IMR-90 (cell line): Measurements from ENCODE around the gene CRYGS. TPM values are rescaled to one million over a fixed set of nuclear protein-coding genes. Genes with fewer than 3 reads are reported as not detected.

Experiments
- ATAC-seq: fragments of 200-7000 bp; cut with Tn5 transposase; 2 replicates; pipeline ENCODE4 v1.9.1; 2020; ENCODE audit warnings: low read depth, mild to moderate bottlenecking, moderate library complexity
- BruUV-seq: library from RNA; stranded (reverse); fragments of 400-500 nt; replicated peaks from 2 replicates; lab custom pipeline; 2021; lab: Mats Ljungman, UMichigan
- CTCF ChIA-PET: fragments of 300-600 bp; formaldehyde crosslinking; extraction: SDS; loops from one replicate; lab custom pipeline; 2021; ENCODE audit warnings: antibody characterized with exemption; lab: Yijun Ruan, JAX
- POLR2A ChIA-PET: fragments of 300-600 bp; sonication (Branson Sonifier 250); formaldehyde crosslinking; loops from one replicate; lab custom pipeline; 2022; ENCODE audit warnings: antibody characterized with exemption; ENCODE audit not compliant: unreplicated experiment; lab: Charles Lee
- DNase-seq: peaks from one replicate; pipeline ENCODE4 v3.0.0; 2013
- H2AFZ ChIP-seq: replicated peaks from 2 replicates; pipeline ENCODE3; 2013; ENCODE audit warnings: low read length, mild to moderate bottlenecking; ENCODE audit not compliant: poor library complexity
- H2AK5ac ChIP-seq: 2 replicates; pipeline ENCODE4 v1.6.1; 2013; ENCODE audit warnings: low read depth, low read length, inconsistent platforms
- H2AK9ac ChIP-seq: replicated peaks from 2 replicates; pipeline ENCODE3; 2013; ENCODE audit warnings: mild to moderate bottlenecking, low read depth, low read length, moderate library complexity; ENCODE audit not compliant: poor library complexity
- H2BK120ac ChIP-seq: 2 replicates; pipeline ENCODE4 v1.6.1; 2013; ENCODE audit warnings: low read depth, low read length, inconsistent platforms
- H2BK15ac ChIP-seq: 3 replicates; pipeline ENCODE4 v1.6.1; 2013; ENCODE audit warnings: low read depth, low read length, inconsistent platforms
- H2BK20ac ChIP-seq: 2 replicates; pipeline ENCODE4 v1.6.1; 2013; ENCODE audit warnings: low read depth, mild to moderate bottlenecking, inconsistent platforms, low read length, moderate library complexity
- H2BK5ac ChIP-seq: 2 replicates; pipeline ENCODE4 v1.6.1; 2013; ENCODE audit warnings: mild to moderate bottlenecking, low read depth, low read length, inconsistent platforms; ENCODE audit not compliant: poor library complexity, severe bottlenecking
- H3K14ac ChIP-seq: replicated peaks from 2 replicates; pipeline ENCODE4 v1.6.1; 2013; ENCODE audit warnings: low read depth, low read length, inconsistent platforms
- H3K18ac ChIP-seq: 2 replicates; pipeline ENCODE4 v1.6.1; 2013; ENCODE audit warnings: low read depth, low read length, control low read depth
- H3K23ac ChIP-seq: 2 replicates; pipeline ENCODE4 v1.6.1; 2013; ENCODE audit warnings: low read depth, low read length, inconsistent platforms
- H3K27ac ChIP-seq: 2 replicates; pipeline ENCODE4 v1.5.1; 2013; ENCODE audit warnings: mild to moderate bottlenecking, control low read depth, low read length; ENCODE audit not compliant: insufficient read depth
- H3K27me3 ChIP-seq: 2 replicates; pipeline ENCODE4 v1.6.1; 2013; ENCODE audit warnings: low read length; ENCODE audit not compliant: control insufficient read depth, insufficient read depth
- H3K36me3 ChIP-seq: 2 replicates; pipeline ENCODE4 v1.6.1; 2013; ENCODE audit warnings: low read length, mixed read lengths; ENCODE audit not compliant: control insufficient read depth, insufficient read depth
- H3K4ac ChIP-seq: 2 replicates; pipeline ENCODE4 v1.6.1; 2013; ENCODE audit warnings: low read depth, low read length, inconsistent platforms
- H3K4me1 ChIP-seq: 2 replicates; pipeline ENCODE4 v1.6.1; 2013; ENCODE audit warnings: low read length, mixed read lengths; ENCODE audit not compliant: control insufficient read depth, insufficient read depth
- H3K4me2 ChIP-seq: 2 replicates; pipeline ENCODE4 v1.6.1; 2013; ENCODE audit warnings: low read depth, mild to moderate bottlenecking, control low read depth, low read length, moderate library complexity
- H3K4me3 ChIP-seq: 2 replicates; pipeline ENCODE4 v1.5.1; 2013; ENCODE audit warnings: low read depth, mild to moderate bottlenecking, control low read depth, low read length, moderate library complexity; ENCODE audit not compliant: insufficient read depth
- H3K56ac ChIP-seq: 2 replicates; pipeline ENCODE4 v1.6.1; 2013; ENCODE audit warnings: low read length, inconsistent platforms; ENCODE audit not compliant: insufficient read depth; ENCODE audit errors: extremely low read depth
- H3K79me1 ChIP-seq, 2 experiments: 2 replicates each; pipeline ENCODE4 v1.6.1; 2013; ENCODE audit warnings: low read length in 2 of 2, inconsistent platforms in 1 of 2, low read depth in 1 of 2
- H3K9ac ChIP-seq: 2 replicates; pipeline ENCODE4 v1.6.1; 2013; ENCODE audit warnings: low read depth, low read length, control low read depth
- H3K9me1 ChIP-seq: 2 replicates; pipeline ENCODE4 v1.6.1; 2013; ENCODE audit warnings: low read length, inconsistent platforms; ENCODE audit not compliant: insufficient read depth
- H3K9me3 ChIP-seq: 2 replicates; pipeline ENCODE4 v1.6.1; 2013; ENCODE audit warnings: low read length; ENCODE audit not compliant: control insufficient read depth, insufficient read depth
- H4K20me1 ChIP-seq: 2 replicates; pipeline ENCODE4 v1.6.1; 2013; ENCODE audit warnings: low read length, inconsistent platforms; ENCODE audit not compliant: insufficient read depth
- H4K5ac ChIP-seq: 2 replicates; pipeline ENCODE4 v1.6.1; 2013; ENCODE audit warnings: mild to moderate bottlenecking, low read depth, low read length, control low read depth
- H4K8ac ChIP-seq, 2 experiments: 2 replicates each; pipeline ENCODE4 v1.6.1; 2013; ENCODE audit warnings: low read depth in 2 of 2, low read length in 2 of 2, control low read depth in 1 of 2, inconsistent platforms in 1 of 2
- H4K91ac ChIP-seq: 2 replicates; pipeline ENCODE4 v1.6.1; 2013; ENCODE audit warnings: low read depth, low read length, inconsistent platforms; ENCODE audit not compliant: insufficient read depth
- CEBPB ChIP-seq: IDR thresholded peaks from 2 replicates; pipeline ENCODE4 v1.6.1; 2012; ENCODE audit warnings: low read depth, low read length, improper control_type of control experiment
- WGBS, 2 experiments: methylation state at CpG; one replicate each; pipeline versions ENCODE4 v1.1.5 to v1.1.7; 2013; ENCODE audit warnings: missing lambda C conversion rate in 2 of 2; ENCODE audit not compliant: insufficient read length in 1 of 2; ENCODE audit errors: extremely low coverage in 2 of 2; 5-methylcytosine and 5-hydroxymethylcytosine counted together
- dilution Hi-C: fragments of 300-500 bp; cut with HindIII; formaldehyde crosslinking; loops from one replicate; pipeline ENCODE4 v1.14.3; 2018; ENCODE audit warnings: low sequenced_read_pairs; ENCODE audit not compliant: unreplicated experiment
- in situ Hi-C: fragments of 300-500 bp; cut with MboI; formaldehyde crosslinking; loops from 3 replicates; pipeline ENCODE4 v1.14.3; 2019; ENCODE audit warnings: low sequenced_read_pairs, inconsistent platforms, mixed read lengths
- intact Hi-C: fragments of 100-400 bp; cut with micrococcal nuclease; formaldehyde crosslinking; loops from 2 replicates; pipeline ENCODE4 v1.10.0; 2022
- polyA plus RNA-seq, 3 experiments: library from polyadenylated mRNA; depleted of rRNA; stranded (reverse); fragments of >200 nt; gene quantifications; 2 replicates each; pipeline ENCODE4 v1.2.3, GENCODE V29; 2012; ENCODE audit warnings: low replicate concordance in 1 of 3
- total RNA-seq: library from RNA; depleted of rRNA; stranded (reverse); fragments of >200 nt; gene quantifications from 2 replicates; pipeline ENCODE4 v1.2.3, GENCODE V29; 2012

The CRYGS gene
- total and polyA plus RNA-seq, 2 of the 4 experiments (the other 2 are of a cell fraction): 0.36 to 2.1 TPM

- H3K9ac ChIP-seq: no peak overlapping the region
- no peak overlapping the region for H2AK9ac ChIP-seq
- H3K79me1 ChIP-seq: no peaks in the 10 kb centered on the region
- dilution Hi-C loops (no loop called here), in situ Hi-C loops (no loop called here), intact Hi-C loops (no loop called here)
- no peak overlapping the region for H4K5ac ChIP-seq
- ChIA-PET CTCF (no interaction called here), POLR2A (no interaction called here)
- 80% methylated on average over 1 of the region's 3 CpGs; no CpG with 5 or more reads in 1 of the 2 experiments for WGBS, 2 experiments
- H4K8ac ChIP-seq: no peak overlapping the region
- no peak overlapping the region for H3K18ac ChIP-seq
- no peaks in the 10 kb centered on the region for H3K9me1 ChIP-seq
- H4K91ac ChIP-seq: no peak overlapping the region
- no peak for DNase-seq
- no peak overlapping the region for H2BK120ac ChIP-seq
- no peak for ATAC-seq
- no peak overlapping the region for H3K14ac ChIP-seq
- no peak for TF ChIP-seq CEBPB
- no TSS peak for BruUV-seq
- no peak overlapping the region for H3K4ac ChIP-seq
- peaks cover 18% of the 10 kb centered on the region for H3K27me3 ChIP-seq
- H3K9me3 ChIP-seq: no peaks in the 10 kb centered on the region
- no peak overlapping the region for H2AK5ac ChIP-seq
- no peaks in the 10 kb centered on the region for H3K36me3 ChIP-seq
- no peaks in the 10 kb centered on the region for H3K4me1 ChIP-seq
- H3K56ac ChIP-seq: no peak overlapping the region
- H4K20me1 ChIP-seq: no peaks in the 10 kb centered on the region
- no peak overlapping the region for H2BK15ac ChIP-seq
- no peak overlapping the region for H2AFZ ChIP-seq
- no peak overlapping the region for H3K4me3 ChIP-seq
- no peak overlapping the region for H2BK20ac ChIP-seq
- H3K4me2 ChIP-seq: no peak overlapping the region
- no peak overlapping the region for H3K27ac ChIP-seq
- no peak overlapping the region for H2BK5ac ChIP-seq
- no peak overlapping the region for H3K23ac ChIP-seq
These were observed 48.2 kb downstream of the CRYGS start for GRCh38 chr3:186496016-186496415.
